GM13976 (cell line): ENCODE results near the gene VSTM2B.

Experiments used
- DNase-seq: peaks from one replicate; pipeline ENCODE4 v3.0.0; 2012; ENCODE audit warnings: low spot score
- in situ Hi-C: fragments of 300-500 bp; cut with MboI; formaldehyde crosslinking; loops from one replicate; pipeline ENCODE4 v1.12.0; 2022; ENCODE audit warnings: low sequenced_read_pairs, mixed read lengths, inconsistent platforms; ENCODE audit not compliant: unreplicated experiment
- TF ChIP-seq, protein P1 (sequence below): IDR thresholded peaks from 2 replicates; pipeline ENCODE4 v1.5.1; 2012; ENCODE audit warnings: borderline replicate concordance, mild to moderate bottlenecking; ENCODE audit not compliant: insufficient read depth; ENCODE audit errors: extremely low read depth, missing control alignments, control extremely low read depth

Gene VSTM2B

DNA sequence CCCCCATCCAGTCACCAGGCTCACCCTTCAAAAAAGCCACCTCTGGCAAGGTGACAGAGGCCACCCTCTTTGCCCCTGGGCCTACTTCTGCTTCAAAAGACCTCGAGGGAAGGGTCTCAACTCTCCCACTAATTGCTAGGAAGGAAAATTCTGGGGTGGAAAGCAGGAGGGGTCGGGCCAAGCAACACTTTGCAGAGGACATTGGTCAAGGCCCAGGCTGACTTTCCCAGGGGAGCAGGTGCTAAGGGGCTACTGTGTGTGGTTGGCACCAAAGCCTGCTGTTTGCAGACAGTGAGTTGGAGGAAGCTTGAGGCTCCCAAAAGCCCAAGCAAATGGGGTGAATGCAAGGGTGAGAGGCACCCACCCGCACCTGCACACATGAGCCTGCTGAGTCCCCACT, 28.6 kb upstream of the VSTM2B start:
- in situ Hi-C loops = no loop called here
- TF ChIP-seq, protein P1, sequence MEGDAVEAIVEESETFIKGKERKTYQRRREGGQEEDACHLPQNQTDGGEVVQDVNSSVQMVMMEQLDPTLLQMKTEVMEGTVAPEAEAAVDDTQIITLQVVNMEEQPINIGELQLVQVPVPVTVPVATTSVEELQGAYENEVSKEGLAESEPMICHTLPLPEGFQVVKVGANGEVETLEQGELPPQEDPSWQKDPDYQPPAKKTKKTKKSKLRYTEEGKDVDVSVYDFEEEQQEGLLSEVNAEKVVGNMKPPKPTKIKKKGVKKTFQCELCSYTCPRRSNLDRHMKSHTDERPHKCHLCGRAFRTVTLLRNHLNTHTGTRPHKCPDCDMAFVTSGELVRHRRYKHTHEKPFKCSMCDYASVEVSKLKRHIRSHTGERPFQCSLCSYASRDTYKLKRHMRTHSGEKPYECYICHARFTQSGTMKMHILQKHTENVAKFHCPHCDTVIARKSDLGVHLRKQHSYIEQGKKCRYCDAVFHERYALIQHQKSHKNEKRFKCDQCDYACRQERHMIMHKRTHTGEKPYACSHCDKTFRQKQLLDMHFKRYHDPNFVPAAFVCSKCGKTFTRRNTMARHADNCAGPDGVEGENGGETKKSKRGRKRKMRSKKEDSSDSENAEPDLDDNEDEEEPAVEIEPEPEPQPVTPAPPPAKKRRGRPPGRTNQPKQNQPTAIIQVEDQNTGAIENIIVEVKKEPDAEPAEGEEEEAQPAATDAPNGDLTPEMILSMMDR = no peak

DNA sequence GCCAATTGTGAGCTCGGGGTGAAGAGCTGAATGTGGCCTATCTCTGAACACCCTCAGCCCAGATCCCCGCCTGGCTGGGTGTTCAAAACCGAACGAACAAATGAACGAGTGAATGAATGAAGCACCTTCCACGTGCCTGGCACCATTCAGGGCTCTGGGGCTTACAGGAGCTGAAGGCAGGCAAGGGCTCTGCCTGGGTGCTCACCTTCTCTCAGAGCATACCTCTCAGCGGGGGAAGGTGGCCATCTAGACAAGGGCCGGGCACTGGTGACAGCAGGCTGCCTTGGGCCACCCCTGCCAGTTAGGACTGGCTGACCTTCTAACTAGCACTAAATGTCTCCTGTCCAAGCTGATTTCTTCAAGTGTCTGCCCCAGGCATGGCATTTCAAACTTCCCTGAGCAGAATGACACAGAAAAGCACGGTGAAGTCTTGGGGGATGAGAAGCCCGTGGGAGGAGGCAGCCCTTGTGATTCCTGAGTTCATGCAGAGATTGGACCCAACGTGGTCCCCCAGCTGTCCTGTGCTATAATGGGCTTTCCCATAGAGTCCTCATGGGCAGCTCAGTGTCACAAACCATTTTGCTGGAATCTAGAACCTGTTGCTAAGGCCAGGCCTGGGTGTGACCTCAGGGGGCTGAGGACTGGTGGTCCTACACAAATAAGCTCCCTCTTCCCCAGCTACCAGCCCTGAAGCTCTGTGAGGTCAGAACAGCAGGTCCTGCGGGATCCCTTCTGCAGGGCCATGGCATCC, 27.9 kb upstream of the VSTM2B start:
- DNase-seq = no peak
- in situ Hi-C loops = no loop called here
- TF ChIP-seq, protein P1 = no peak

More for the DNA sequence above, 28.6 kb upstream of the VSTM2B start:
- DNase-seq = no peak

DNA sequence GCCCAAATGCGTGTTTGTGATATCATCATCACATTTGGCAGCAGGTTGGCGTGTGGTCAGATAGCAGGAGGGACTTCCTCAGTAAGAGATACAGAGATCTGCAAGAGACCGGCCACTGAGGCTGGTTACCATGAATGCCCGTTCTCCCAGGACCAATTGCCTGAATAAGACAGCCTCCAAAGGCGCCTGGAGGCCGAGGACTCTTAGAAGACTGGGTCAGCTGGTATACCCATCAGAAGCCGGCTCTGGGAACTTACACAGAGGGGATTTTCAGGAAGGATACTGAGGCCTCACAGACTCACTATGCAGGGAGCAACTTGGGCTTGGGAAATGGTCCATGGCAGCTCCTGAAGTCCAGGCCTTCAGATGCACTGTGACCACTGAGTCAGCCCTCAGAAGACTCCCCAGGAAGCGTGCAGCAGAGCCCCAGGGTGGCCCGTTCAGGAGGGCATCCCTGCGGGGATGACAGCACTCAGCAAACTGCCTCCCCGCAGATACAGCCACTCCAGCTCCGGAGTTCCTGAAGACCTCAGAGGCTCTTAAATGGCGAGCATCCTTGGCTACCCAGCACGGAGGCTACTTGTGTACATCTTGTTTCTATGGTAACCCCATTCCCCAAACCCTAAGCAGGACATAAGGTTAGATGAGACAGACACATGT, 26.4 kb upstream of the VSTM2B start:
- TF ChIP-seq, protein P1 = no peak
- DNase-seq = no peak
- in situ Hi-C loops = no loop called here

DNA sequence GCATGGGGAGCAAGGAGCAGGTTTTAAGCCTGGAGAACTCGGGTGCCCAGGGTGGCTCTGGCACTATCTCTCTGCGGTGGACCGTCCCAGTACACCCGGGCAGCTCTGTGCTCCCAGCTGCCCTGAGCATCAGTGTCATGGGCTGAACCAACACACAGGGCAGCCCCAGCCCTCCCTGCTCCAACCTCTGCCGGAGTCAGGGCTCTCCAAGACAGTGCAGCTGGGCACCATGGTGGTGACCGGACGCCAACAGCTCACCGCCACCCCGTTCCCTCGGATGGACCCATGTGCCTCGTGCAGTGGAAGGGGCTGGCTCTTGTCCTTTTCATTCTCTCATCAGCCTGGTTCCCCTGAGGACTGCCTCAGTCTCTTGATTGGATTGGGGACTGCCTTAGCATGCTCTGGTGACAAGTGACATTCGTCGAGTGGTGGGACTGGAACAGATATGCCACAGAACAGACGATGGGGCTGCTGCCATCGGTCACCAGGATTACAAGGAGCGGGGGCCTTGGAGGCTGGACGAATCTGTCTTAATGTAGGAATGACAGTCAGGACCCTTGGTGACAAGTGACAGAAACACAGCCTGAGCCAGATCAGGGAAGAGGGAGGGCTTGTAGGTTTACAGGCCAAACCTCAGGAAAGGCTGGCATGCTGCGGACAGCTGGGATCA, 25.7 kb upstream of the VSTM2B start:
- in situ Hi-C loops = no loop called here
- TF ChIP-seq, protein P1 = no peak

DNA sequence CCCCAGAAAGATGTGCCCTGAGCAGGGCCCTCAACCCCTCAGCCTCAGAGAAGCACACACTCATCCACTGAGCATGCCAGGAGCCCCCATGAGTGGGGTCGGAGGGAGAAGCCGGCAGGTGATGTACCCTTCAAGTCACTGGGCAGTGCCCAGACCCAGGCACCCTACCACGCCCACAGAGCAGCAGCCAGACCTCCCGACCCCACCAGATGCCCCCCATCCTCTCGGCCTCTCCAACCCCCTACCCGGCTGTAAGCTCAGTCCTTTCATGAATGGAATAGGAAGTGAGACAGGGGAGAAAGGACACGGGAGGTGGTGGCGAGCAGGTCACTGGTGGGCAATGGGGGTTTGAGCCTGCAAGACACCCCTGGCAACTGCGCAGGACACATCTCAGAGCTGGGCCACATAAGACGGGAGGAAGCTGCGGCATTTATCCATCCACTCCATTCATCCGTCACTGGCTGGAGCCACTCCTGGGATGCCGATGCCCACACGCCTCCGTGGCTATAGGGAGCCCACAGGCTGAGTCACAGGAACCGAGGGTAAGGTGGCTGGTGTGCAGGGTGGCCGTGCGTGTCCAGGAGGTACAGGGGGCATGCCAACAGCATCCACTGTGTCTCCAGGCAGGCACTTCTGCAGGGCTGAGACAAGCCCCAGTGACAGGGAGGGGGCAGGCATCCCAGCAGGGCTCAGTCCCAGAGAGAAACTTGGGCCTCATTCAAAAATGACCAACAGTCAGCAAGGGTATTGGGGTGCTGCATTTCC, 23.8 kb upstream of the VSTM2B start:
- in situ Hi-C loops = no loop called here

More for the DNA sequence above, 25.7 kb upstream of the VSTM2B start:
- no peak for DNase-seq

DNA sequence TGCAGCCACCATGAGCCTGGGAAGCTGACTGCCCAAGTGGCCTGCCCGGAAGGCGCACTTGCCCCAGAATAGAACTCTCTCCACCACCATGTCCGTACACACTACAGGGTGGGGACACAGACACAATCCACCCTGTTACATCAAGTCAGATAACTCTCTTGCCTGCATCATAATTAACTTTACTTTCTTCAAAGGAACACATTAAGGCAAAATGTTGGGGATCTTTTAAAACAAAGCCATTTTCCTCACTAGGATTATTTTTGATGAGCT, 23.3 kb upstream of the VSTM2B start:
- TF ChIP-seq, protein P1 = no peak
- in situ Hi-C loops = no loop called here
- DNase-seq = no peak

More for the DNA sequence above, 23.8 kb upstream of the VSTM2B start:
- TF ChIP-seq, protein P1 = no peak
- no peak for DNase-seq
